ENCODE measurements around the gene NLK.

NLK gene

GRCh38 chr17:28113269-28113668 is 70.8 kb downstream of the NLK start:
- DNase-seq (ENCODE audit: low spot score), result no peak

GRCh38 chr17:28115046-28115445 is 72.6 kb downstream of the NLK start:
- no peak for DNase-seq (ENCODE audit: low spot score)

DNA sequence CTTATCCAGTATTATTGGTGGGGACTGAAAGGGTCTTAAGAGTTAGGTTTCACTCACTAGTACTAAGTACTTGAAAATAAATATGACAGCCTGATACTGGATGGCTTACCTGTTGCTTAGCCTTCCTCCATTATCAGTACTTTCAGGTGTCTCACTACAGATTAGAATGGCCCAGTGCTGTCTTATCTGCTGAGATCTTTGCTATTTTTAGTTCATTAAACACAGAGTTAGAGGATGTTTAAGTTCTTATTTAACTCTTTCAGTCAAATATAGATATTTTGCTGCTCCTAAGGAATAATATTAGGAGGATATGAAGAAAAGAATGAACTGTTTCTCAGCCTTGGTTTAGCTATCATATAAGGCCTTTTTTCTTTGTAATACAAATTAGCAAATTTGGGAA is 74.8 kb downstream of the NLK start:
- no peak for DNase-seq (ENCODE audit: low spot score)

DNA sequence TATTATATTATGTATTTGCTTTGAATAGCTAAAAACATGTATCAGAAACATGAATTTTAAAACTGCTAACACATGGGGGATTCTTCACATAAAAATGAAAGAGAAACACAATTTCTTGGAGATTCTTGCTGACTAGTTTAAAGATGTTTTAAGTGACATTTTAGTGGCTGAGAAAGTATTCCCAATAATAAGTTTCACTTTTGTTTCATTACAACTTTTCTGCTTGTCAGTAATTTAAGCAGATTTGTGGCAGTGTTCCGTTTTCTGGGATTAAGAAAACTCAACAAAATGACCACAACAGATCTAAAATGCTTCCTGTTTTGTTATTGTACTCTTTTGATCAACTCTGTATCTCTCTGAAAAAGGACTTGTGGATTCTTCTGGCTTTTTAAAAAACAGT is 75.9 kb downstream of the NLK start:
- DNase-seq (ENCODE audit: low spot score), result peak; percentile 4

- no peak for DNase-seq (ENCODE audit: low spot score)
Observed at GRCh38 chr17:28119046-28119445, 76.6 kb downstream of the NLK start.

GRCh38 chr17:28119560-28119959 is 77.1 kb downstream of the NLK start:
- no peak for DNase-seq (ENCODE audit: low spot score)

- DNase-seq (ENCODE audit: low spot score), result no peak
Observed at GRCh38 chr17:28120766-28121165, 78.3 kb downstream of the NLK start.

DNA sequence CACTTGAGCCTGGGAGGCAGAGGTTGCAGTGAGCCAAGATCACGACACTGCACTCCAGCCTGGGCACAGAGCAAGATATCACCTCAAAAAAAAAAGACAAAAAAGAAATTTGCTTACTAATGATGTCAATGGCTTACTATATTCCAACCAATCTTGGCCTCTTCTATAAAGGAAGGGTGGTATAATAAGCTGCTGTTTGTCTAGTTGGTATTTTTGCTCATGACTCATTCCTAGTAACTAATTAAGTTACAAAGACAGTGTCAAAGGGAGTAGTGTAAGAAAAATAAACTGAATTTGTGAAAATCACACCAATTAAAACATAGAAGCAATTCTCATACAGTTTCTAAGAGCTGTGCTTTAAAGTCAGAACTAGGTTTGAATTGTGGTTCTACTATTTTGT is 82.5 kb downstream of the NLK start:
- no peak for DNase-seq (ENCODE audit: low spot score)

GRCh38 chr17:28125526-28126378 is 83.3 kb downstream of the NLK start:
- no peak for DNase-seq (ENCODE audit: low spot score)

GRCh38 chr17:28127196-28127595 is 84.7 kb downstream of the NLK start:
- DNase-seq (ENCODE audit: low spot score), result no peak

GRCh38 chr17:28128779-28129178 is 86.3 kb downstream of the NLK start:
- DNase-seq (ENCODE audit: low spot score), result no peak

GRCh38 chr17:28130472-28130871 is 88.0 kb downstream of the NLK start:
- no peak for DNase-seq (ENCODE audit: low spot score)

GRCh38 chr17:28131599-28131998 is 89.1 kb downstream of the NLK start:
- DNase-seq (ENCODE audit: low spot score), result no peak

DNA sequence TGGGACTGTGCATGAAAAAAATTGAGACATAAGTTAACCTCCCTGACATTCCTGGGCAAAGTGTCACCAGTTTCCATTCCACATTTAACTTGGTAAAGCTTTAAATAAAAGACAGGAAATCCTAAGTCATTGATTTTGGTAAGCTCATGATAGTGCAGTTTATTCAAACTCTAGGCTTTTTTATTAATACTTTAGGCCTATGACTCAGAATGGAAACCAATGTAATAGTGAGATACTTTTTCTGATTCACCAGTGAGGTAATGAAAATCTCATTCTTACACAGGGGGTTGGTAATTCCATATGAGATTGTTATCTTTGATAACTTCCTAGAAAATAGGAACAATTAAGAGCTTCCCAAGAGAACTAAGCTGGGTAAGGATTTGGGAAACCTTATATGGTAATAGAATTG is 91.1 kb downstream of the NLK start:
- no peak for DNase-seq (ENCODE audit: low spot score)

DNA sequence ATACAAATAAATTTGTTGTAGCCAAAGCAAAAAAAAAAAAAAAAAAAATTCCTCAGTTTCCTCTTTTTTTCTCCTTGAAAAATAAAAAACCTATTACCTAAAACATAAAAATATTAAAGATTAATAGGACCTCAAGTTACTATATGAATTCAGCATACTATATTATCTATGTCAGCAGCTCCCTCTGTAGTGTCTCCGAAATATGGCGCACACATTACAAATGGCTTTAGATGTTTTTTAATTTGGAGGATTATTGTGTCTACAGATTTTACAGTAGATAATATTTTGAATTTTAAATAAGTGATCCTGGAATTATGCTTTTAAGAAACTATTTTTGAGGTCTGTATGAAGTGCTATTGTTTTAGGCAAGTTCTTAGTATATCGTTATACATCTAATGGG is 94.4 kb downstream of the NLK start:
- DNase-seq (ENCODE audit: low spot score), result peak; percentile 7

GRCh38 chr17:28139822-28140221 is 97.3 kb downstream of the NLK start:
- DNase-seq (ENCODE audit: low spot score), result no peak

DNA sequence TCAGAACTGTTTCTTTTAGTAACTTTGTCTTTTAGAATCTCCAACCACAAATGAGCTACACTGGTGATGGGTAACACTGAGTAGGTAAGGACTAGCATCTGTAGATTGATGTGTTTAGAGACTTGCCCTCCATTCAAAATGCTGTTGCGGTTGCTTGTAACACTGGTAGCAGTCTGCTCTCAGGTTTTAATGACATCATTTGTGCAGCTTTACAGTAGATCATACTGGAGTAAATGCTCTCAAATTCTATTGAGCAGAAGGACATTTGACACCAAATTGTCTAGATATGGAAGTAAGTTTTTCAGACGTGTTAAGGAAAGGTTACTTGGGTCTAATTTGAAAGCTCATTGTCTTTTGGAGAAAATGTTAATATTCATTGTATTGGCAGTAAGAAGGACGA is 98.8 kb downstream of the NLK start:
- no peak for DNase-seq (ENCODE audit: low spot score)

DNA sequence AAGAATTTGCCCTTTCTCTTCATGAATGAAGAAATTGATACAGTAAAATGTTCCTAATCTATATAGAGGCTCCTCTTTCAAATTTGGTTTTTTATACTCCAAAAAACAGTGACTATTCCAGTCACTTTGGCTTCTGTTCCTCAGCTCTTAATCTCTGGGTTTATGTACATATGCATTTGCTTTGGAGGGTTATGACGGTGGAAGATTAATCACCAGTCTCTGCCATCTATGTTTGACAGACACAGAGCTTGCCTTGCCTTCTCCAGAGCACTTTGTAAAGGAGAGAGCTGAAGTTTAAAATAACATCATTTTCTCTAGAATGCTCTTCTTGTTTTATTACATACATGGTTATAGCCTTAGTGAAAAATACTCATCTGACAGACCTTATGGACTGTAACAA is 99.3 kb downstream of the NLK start:
- DNase-seq (ENCODE audit: low spot score), result no peak

DNA sequence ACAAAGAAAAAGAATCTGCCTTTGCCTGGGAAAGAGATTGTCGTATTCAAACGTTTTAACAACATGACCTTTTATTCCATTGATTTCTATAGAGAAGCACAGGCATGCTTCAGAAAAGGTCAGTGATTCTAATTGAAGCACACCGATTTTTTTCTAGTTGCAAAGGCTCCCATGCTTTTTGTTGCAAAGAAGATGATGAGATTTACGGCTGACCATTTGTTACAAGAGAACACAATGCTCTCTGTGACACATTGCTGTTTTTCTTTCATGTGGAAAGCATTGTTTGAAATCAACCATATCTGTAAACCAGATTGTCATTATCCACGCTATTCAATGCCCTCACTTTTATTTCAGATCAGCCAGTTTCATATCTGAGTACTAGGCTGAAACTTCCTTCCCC is 99.8 kb downstream of the NLK start:
- DNase-seq (ENCODE audit: low spot score), result no peak

DNA sequence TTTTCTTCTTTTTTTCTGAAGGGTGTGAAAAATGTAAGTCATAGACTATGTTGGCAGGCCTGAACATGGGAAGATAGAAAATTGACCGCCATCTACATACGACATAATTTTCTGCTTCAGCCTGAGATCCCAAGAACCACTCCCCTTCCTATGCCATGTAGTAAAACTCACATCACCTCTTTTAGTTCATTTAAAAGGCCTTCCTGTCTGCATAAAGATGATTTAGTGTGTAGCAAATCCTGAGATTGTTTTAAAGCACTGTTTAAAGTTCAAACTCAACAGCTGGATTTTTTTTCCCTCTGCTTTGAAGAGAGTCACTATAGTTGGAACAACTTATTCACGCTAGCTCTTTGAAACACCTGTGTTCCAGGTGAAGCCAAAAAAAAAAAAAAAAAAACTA is 101.5 kb downstream of the NLK start:
- DNase-seq (ENCODE audit: low spot score), result no peak

- DNase-seq (ENCODE audit: low spot score), result no peak
Observed at GRCh38 chr17:28145348-28145747, 102.9 kb downstream of the NLK start.

GRCh38 chr17:28147017-28147416 is 104.5 kb downstream of the NLK start:
- no peak for DNase-seq (ENCODE audit: low spot score)

DNA sequence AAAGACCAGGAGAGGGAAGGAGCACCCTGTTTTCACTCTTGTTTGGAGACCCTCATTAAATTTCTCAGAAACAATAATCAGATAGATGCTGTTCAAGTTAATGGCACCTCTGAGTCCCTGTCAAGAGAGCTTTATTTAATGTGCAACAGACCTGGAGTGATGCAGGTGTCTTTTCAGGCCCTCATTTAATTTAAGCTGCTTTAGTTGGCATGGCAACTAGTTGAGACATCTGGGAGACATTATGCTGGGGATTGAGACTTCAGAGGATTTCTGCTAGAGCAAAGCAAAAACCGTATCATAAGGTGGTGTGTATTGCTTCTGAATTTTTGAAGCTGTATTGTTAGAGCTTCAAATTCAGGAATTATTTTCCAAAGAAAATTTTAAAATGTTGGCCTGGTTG is 108.5 kb downstream of the NLK start:
- DNase-seq (ENCODE audit: low spot score), result peak; percentile 18

- no peak for DNase-seq (ENCODE audit: low spot score)
Observed at GRCh38 chr17:28154214-28154613, 111.7 kb downstream of the NLK start.
